ENCODE measurements around the gene LYRM9. TPM values are rescaled to one million over a fixed set of nuclear protein-coding genes. Genes with fewer than 3 reads are reported as not detected.
A peak's percentile ranks its signal among the peaks of the same experiment; 100 is the strongest.

LYRM9 gene
- total and polyA plus RNA-seq, 2 of the 8 experiments (the other 6 are each of a cell fraction or from before 2014, with no cell fraction given) = 4.3 to 5.2 TPM

DNA sequence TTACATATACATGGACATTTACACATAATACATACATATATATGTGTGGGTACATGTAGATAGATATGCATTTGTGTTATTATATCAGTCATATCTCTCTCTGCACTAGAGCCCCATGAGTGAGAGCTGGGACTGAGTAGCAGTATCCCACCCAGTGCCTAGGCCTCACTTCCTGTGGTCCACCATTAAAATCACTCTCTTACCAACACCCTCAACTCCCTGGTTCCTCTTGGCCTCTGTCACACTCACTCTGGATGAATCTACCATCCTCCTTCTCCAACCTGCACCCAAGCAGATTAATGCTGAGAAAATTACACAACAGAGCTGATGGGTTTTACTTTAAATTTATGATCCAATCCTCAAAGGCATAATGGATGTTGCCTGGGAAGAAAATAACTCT, 4.9 kb upstream of the LYRM9 start:
- no peak overlapping the region for H3K4me3 ChIP-seq (ENCODE audit: extremely low read depth in 1 of 4, insufficient read depth in 2 of 4, low read depth in 3 of 4, low read length in 4 of 4)
- TF ChIP-seq TAF7 (optimal IDR thresholded peaks at IDR 0.05; ENCODE audit: borderline replicate concordance, low read depth, low read length) = no peak
- no peak for TF ChIP-seq FOSL1 (IDR thresholded peaks at IDR 0.05; ENCODE audit: insufficient read depth, low read depth, low read length)
- no peak for TF ChIP-seq EGR1 (IDR thresholded peaks at IDR 0.05; ENCODE audit: borderline replicate concordance, low read depth, low read length)
- no peak for TF ChIP-seq POLR2A (IDR thresholded peaks at IDR 0.05; ENCODE audit: control extremely low read depth in 1 of 2, low read depth in 2 of 2, low read length in 2 of 2)
- TF ChIP-seq HDAC6 (IDR thresholded peaks at IDR 0.05; ENCODE audit: low read depth, low read length) = no peak
- TF ChIP-seq TAF1 (IDR thresholded peaks at IDR 0.05; ENCODE audit: low read depth, low read length) = no peak
- no peak for TF ChIP-seq HDAC2 (IDR thresholded peaks at IDR 0.05; ENCODE audit: borderline replicate concordance in 1 of 2, low read depth in 2 of 2, low read length in 2 of 2)
- no peak for TF ChIP-seq POLR2AphosphoS5 (IDR thresholded peaks at IDR 0.05; ENCODE audit: low read depth, low read length)
- no peak for TF ChIP-seq RFX5 (IDR thresholded peaks at IDR 0.05; ENCODE audit: borderline replicate concordance, low read depth, low read length)
- no peak for TF ChIP-seq MAFK (IDR thresholded peaks at IDR 0.05; ENCODE audit: low read depth, low read length)
- TF ChIP-seq CBX5 (IDR thresholded peaks at IDR 0.05; ENCODE audit: low read depth, low read length) = no peak
- TF ChIP-seq TBP (IDR thresholded peaks at IDR 0.05; ENCODE audit: low read depth, low read length) = no peak
- no peak for TF ChIP-seq SP1 (IDR thresholded peaks at IDR 0.05; ENCODE audit: low read depth, low read length)
- TF ChIP-seq KDM1A (IDR thresholded peaks at IDR 0.05; ENCODE audit: borderline replicate concordance, low read length) = no peak
- TF ChIP-seq RAD21 (IDR thresholded peaks at IDR 0.05 in 1 of 2, conservative IDR thresholded peaks at IDR 0.05 in 1 of 2; ENCODE audit: low read depth in 2 of 2, low read length in 2 of 2) = no peak

More for the DNA sequence above, 4.9 kb upstream of the LYRM9 start:
- H3K14ac ChIP-seq (ENCODE audit: insufficient read length) = no peak overlapping the region
- H3K36me3 ChIP-seq (ENCODE audit: control insufficient read depth in 2 of 4, insufficient read depth in 4 of 4, low read length in 3 of 4) = no peaks in the 10 kb centered on the region
- CTCF ChIA-PET (ENCODE audit: partially characterized antibody) = interaction anchor here (1.9 kb wide), 1 partner anchor 18 kb away, joined by 9 read pairs; no protein-coding TSS in a partner anchor
- H3K23me2 ChIP-seq (ENCODE audit: low read depth, low read length) = no peaks in the 10 kb centered on the region
- H4K91ac ChIP-seq (replicated peaks; ENCODE audit: insufficient read length, low read length) = no peak overlapping the region
- H3K4ac ChIP-seq (replicated peaks; ENCODE audit: insufficient read length, low read depth, low read length) = no peak overlapping the region
- no peak overlapping the region for H3K9ac ChIP-seq (replicated peaks in 1 of 4; ENCODE audit: extremely low read depth in 1 of 4, low read depth in 3 of 4, low read length in 3 of 4)
- H3K9me3 ChIP-seq (ENCODE audit: insufficient read depth in 2 of 2, low read depth in 1 of 2, low read length in 1 of 2) = no peaks in the 10 kb centered on the region
- H4K20me1 ChIP-seq (replicated peaks in 1 of 2; ENCODE audit: control insufficient read depth in 1 of 2, insufficient read depth in 2 of 2, low read length in 2 of 2) = no peaks in the 10 kb centered on the region
- H3K23ac ChIP-seq (ENCODE audit: insufficient read length) = no peak overlapping the region
- no peaks in the 10 kb centered on the region for H3K79me2 ChIP-seq (ENCODE audit: control insufficient read depth in 1 of 2, insufficient read depth in 2 of 2, low read length in 2 of 2)
- no peak overlapping the region for H3K27ac ChIP-seq (ENCODE audit: low read depth, low read length)
- no peak overlapping the region for H2BK15ac ChIP-seq (ENCODE audit: low read length)
- peak overlapping the region; percentile 21 for H3K56ac ChIP-seq (replicated peaks; ENCODE audit: insufficient read length, low read depth, low read length)
- no peak overlapping the region for H3K18ac ChIP-seq (ENCODE audit: extremely low read depth, low read length)
- H2AFZ ChIP-seq (ENCODE audit: low read length) = no peak overlapping the region
- FAIRE-seq (no peak), DNase-seq (ENCODE audit: low read depth in 1 of 2, low spot score in 2 of 2) (no peak)
- no peaks in the 10 kb centered on the region for H3K79me1 ChIP-seq (ENCODE audit: low read depth, low read length)
- H3K4me2 ChIP-seq (ENCODE audit: insufficient read depth in 1 of 2, low read depth in 2 of 2, low read length in 2 of 2) = no peak overlapping the region
- H4K8ac ChIP-seq (ENCODE audit: extremely low read depth, insufficient read depth, low read length) = no peak overlapping the region
- H2BK20ac ChIP-seq (ENCODE audit: low read length) = 0 out of 2 replicates have a peak overlapping the region, but pooled peaks have one; percentile 89
- POLR2A ChIA-PET (ENCODE audit: partially characterized antibody) = no interaction called here
- H4K5ac ChIP-seq (ENCODE audit: insufficient read length, low read depth, low read length) = no peak overlapping the region
- H2AK5ac ChIP-seq (ENCODE audit: low read depth, low read length) = no peak overlapping the region
- H2BK120ac ChIP-seq (replicated peaks; ENCODE audit: low read depth, low read length) = no peak overlapping the region
- H3K27me3 ChIP-seq (replicated peaks in 1 of 4; ENCODE audit: control insufficient read depth in 3 of 4, extremely low read depth in 1 of 4, insufficient read depth in 3 of 4, low read length in 3 of 4) = no peaks in the 10 kb centered on the region
- no peak overlapping the region for H2BK5ac ChIP-seq (ENCODE audit: low read depth, low read length)
- H3K4me1 ChIP-seq (replicated peaks in 1 of 4; ENCODE audit: control insufficient read depth in 3 of 4, insufficient read depth in 4 of 4, low read length in 3 of 4) = peaks cover 0 to 10% (median 3%) of the 10 kb centered on the region in 4 experiments; a peak in 4 of 7 replicates
- no peak overlapping the region for H2BK12ac ChIP-seq (ENCODE audit: low read depth, low read length)

Measured in H1 (cell line).